Peyer's patch (tissue), 4 donors: ENCODE measurements around the gene FN1.

Source experiments
- POLR2A ChIP-seq, 2 donors: fragments of 450-650 bp; IDR thresholded peaks; one replicate each; pipeline ENCODE4 v1.5.1; 2017; ENCODE audit warnings: antibody characterized with exemption in 2 of 2, mild to moderate bottlenecking in 2 of 2, moderate library complexity in 2 of 2
- TF ChIP-seq, protein P1 (sequence below), 6 experiments: fragments of 450-650 bp in 4 of 6; fragments of 200-600 bp in 2 of 6; sonication (generic) in 1 of 6; IDR thresholded peaks; one replicate each; pipeline ENCODE4 v1.5.1; 2017 to 2019; ENCODE audit warnings: antibody characterized with exemption in 6 of 6, mild to moderate bottlenecking in 3 of 6, moderate library complexity in 1 of 6

GRCh38 chr2:215451012-215451756 is 15.3 kb upstream of the FN1 start:
- TF ChIP-seq, protein P1, sequence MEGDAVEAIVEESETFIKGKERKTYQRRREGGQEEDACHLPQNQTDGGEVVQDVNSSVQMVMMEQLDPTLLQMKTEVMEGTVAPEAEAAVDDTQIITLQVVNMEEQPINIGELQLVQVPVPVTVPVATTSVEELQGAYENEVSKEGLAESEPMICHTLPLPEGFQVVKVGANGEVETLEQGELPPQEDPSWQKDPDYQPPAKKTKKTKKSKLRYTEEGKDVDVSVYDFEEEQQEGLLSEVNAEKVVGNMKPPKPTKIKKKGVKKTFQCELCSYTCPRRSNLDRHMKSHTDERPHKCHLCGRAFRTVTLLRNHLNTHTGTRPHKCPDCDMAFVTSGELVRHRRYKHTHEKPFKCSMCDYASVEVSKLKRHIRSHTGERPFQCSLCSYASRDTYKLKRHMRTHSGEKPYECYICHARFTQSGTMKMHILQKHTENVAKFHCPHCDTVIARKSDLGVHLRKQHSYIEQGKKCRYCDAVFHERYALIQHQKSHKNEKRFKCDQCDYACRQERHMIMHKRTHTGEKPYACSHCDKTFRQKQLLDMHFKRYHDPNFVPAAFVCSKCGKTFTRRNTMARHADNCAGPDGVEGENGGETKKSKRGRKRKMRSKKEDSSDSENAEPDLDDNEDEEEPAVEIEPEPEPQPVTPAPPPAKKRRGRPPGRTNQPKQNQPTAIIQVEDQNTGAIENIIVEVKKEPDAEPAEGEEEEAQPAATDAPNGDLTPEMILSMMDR (IDR thresholded peaks at IDR 0.05) = no peak
- no peak for TF ChIP-seq POLR2A (IDR thresholded peaks at IDR 0.05)
